ENCODE measurements around the gene RNF17. TPM values are rescaled to one million over a fixed set of nuclear protein-coding genes. Genes with fewer than 3 reads are reported as not detected.

RNF17 gene
- total RNA-seq, 1 experiment from 2014 or later: not detected

DNA sequence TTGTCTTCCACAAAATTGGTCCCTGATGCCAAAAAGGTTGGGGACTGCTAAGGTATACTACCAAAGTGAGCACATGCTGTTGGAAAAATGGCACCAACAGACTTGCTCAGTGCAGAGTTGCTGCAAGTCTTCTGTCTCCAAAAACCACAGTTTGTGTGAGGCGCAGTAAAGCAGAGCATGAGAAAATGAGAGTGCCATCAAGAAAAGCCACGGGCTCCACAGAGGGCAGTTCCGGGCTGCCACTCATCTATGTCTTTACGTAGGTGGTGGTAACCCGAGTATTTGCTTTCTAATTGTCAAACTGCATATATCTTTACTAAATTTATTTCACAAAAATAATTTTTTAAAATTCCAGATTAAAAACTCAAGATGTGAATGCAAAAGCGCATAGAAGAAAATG lies 123.8 kb downstream of the RNF17 start (continued):
- TF ChIP-seq REST (IDR thresholded peaks at IDR 0.05; ENCODE audit: low read depth): no peak
- no peak for TF ChIP-seq CEBPB (IDR thresholded peaks at IDR 0.05; ENCODE audit: low read depth)
- no peak for TF ChIP-seq ELF1 (IDR thresholded peaks at IDR 0.05; ENCODE audit: borderline replicate concordance, low read depth)

DNA sequence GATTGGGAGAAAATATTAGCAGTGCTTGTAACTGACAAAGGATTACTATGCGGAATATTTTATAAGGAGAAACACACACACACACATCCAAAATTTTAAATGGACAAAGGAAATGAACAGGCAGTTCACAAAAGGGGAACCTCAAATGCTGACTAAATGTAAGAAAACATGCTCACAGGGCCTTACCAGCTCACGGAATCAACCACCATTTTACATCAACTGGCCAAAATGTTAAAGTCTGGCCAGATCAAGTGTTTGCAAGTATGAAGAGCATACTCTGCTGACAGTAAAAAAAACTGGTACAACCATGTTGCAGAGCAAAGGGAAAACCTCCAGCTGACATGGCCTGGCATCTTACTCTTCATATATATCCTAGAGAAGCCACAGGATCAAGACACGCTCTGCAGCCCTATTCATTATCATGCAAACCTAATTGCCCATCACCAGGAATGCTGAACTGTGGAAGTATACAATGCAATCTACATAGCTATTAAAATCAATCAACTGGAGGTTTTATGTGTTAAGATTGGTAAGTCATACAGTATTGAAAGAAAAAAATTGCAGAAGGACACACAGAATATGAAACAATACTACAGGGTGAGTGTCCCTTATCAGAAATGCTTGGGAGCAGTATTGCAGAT lies 124.4 kb downstream of the RNF17 start:
- BruUV-seq (replicated peaks): no TSS peak

More for the DNA sequence above, 124.4 kb downstream of the RNF17 start:
- no peak overlapping the region for H3K27ac ChIP-seq (ENCODE audit: low read depth, low read length)
- no peak overlapping the region for H3K9ac ChIP-seq (ENCODE audit: low read length)
- DNase-seq (ENCODE audit: low read depth, low spot score) (no peak), ATAC-seq (no peak)
- H3K9me2 ChIP-seq (ENCODE audit: insufficient read depth): no peaks in the 10 kb centered on the region
- peaks cover 3 to 10% of the 10 kb centered on the region in 2 experiments; a peak in 3 of 4 replicates for H3K36me3 ChIP-seq (ENCODE audit: control insufficient read depth in 1 of 2, insufficient read depth in 2 of 2, low read length in 2 of 2)
- intact Hi-C loops (cut with micrococcal nuclease): no loop called here
- RAD21 ChIA-PET (ENCODE audit: low non-redundant PET in 1 of 2, low total read pairs in 2 of 2, uncharacterized antibody in 2 of 2, unreplicated experiment in 2 of 2): no interaction called here
- no peaks in the 10 kb centered on the region for H3K79me2 ChIP-seq (ENCODE audit: insufficient read depth, low read length)
- H3K9me3 ChIP-seq (ENCODE audit: control insufficient read depth in 1 of 2, insufficient read depth in 1 of 2, low read depth in 1 of 2, low read length in 2 of 2): no peaks in the 10 kb centered on the region
- H3K4me1 ChIP-seq (ENCODE audit: control insufficient read depth in 1 of 2, insufficient read depth in 2 of 2, low read length in 2 of 2): no peaks in the 10 kb centered on the region
- TF ChIP-seq EZH2 (IDR thresholded peaks at IDR 0.05) (no peak), FOSL1 (IDR thresholded peaks at IDR 0.05; ENCODE audit: low read depth) (no peak), MAX (IDR thresholded peaks at IDR 0.05) (no peak), EZH2phosphoT487 (IDR thresholded peaks at IDR 0.05; ENCODE audit: borderline replicate concordance) (no peak), ZBTB33 (IDR thresholded peaks at IDR 0.05; ENCODE audit: extremely low read depth, insufficient replicate concordance, low read length) (no peak), EGR1 (IDR thresholded peaks at IDR 0.05; ENCODE audit: low read depth) (no peak), SP1 (IDR thresholded peaks at IDR 0.05; ENCODE audit: low read depth) (no peak), POLR2AphosphoS5 (IDR thresholded peaks at IDR 0.05; ENCODE audit: low read depth, low read length) (no peak), ATF3 (IDR thresholded peaks at IDR 0.05) (no peak), RAD21 (IDR thresholded peaks at IDR 0.05; ENCODE audit: low read depth) (no peak), ZNF274 (IDR thresholded peaks at IDR 0.05; ENCODE audit: low read depth, low read length) (no peak), TCF7L2 (IDR thresholded peaks at IDR 0.05; ENCODE audit: borderline replicate concordance, extremely low read depth, insufficient read depth, insufficient read length) (no peak), YY1 (IDR thresholded peaks at IDR 0.05; ENCODE audit: extremely low read depth, insufficient replicate concordance, low read depth, low read length) (no peak), SRF (IDR thresholded peaks at IDR 0.05; ENCODE audit: low read depth) (no peak), POLR2A (IDR thresholded peaks at IDR 0.05; ENCODE audit: borderline replicate concordance, extremely low read depth, insufficient read depth, insufficient read length) (no peak), CEBPB (IDR thresholded peaks at IDR 0.05; ENCODE audit: low read depth) (no peak), SIN3A (IDR thresholded peaks at IDR 0.05; ENCODE audit: low read depth) (no peak)
- POLR2A ChIA-PET: no interaction called here
- H2AFZ ChIP-seq (ENCODE audit: low read depth, low read length, poor library complexity, severe bottlenecking): no peak overlapping the region
- H4K20me1 ChIP-seq (ENCODE audit: insufficient read depth): no peaks in the 10 kb centered on the region
- H3K4me3 ChIP-seq (replicated peaks in 1 of 2; ENCODE audit: low read depth in 1 of 2, low read length in 2 of 2): no peak overlapping the region
- CTCF ChIA-PET: no interaction called here
- H3K4me2 ChIP-seq (ENCODE audit: low read length): no peak overlapping the region
- no peaks in the 10 kb centered on the region for H3K27me3 ChIP-seq (ENCODE audit: insufficient read depth, low read length)
